Stimulated activated CD4-positive, alpha-beta T cell treated with anti-CD3 and anti-CD28 coated beads, Interleukin-2, amount 100 ng/mL, for 48 hours (primary cell): ENCODE results near the gene SUPT4H1.

Experiments
- DNase-seq, 2 donors: peaks; one replicate each; pipeline ENCODE4 v3.0.0-alpha.2; 2020

Gene SUPT4H1

GRCh38 chr17:58338841-58339754 is 12.9 kb downstream of the SUPT4H1 start:
- DNase-seq, result peak; percentile 73 to 76

- DNase-seq, result peak; percentile 43 to 54
Observed at GRCh38 chr17:58338454-58338840, 13.6 kb downstream of the SUPT4H1 start.

GRCh38 chr17:58337600-58338453 is 14.2 kb downstream of the SUPT4H1 start:
- peak; percentile 85 to 87 for DNase-seq

GRCh38 chr17:58337210-58337599 is 14.8 kb downstream of the SUPT4H1 start:
- peak in 1 of 2 donors; percentile 53 for DNase-seq

- no peak for DNase-seq
Observed at GRCh38 chr17:58336456-58337209, 15.4 kb downstream of the SUPT4H1 start.

- DNase-seq, result peak; percentile 52 to 62
Observed at GRCh38 chr17:58335779-58336455, 16.1 kb downstream of the SUPT4H1 start.

- peak; percentile 50 to 51 for DNase-seq
Observed at GRCh38 chr17:58335061-58335731, 16.8 kb downstream of the SUPT4H1 start.

GRCh38 chr17:58334661-58335060 is 17.3 kb downstream of the SUPT4H1 start:
- no peak for DNase-seq

GRCh38 chr17:58334256-58334655 is 17.7 kb downstream of the SUPT4H1 start:
- no peak for DNase-seq

GRCh38 chr17:58333736-58334207 is 18.2 kb downstream of the SUPT4H1 start:
- no peak for DNase-seq

- peak; percentile 61 to 66 for DNase-seq
Observed at GRCh38 chr17:58332778-58333735, 18.9 kb downstream of the SUPT4H1 start.

- peak; percentile 85 to 92 for DNase-seq
Observed at GRCh38 chr17:58331815-58332777, 19.9 kb downstream of the SUPT4H1 start.

GRCh38 chr17:58330997-58331814 is 20.8 kb downstream of the SUPT4H1 start:
- peak; percentile 65 to 66 for DNase-seq

- DNase-seq, result peak; percentile 49 to 51
Observed at GRCh38 chr17:58330538-58330996, 21.4 kb downstream of the SUPT4H1 start.

- peak in 1 of 2 donors; percentile 57 for DNase-seq
Observed at GRCh38 chr17:58329810-58330537, 22.0 kb downstream of the SUPT4H1 start.

- peak; percentile 85 to 88 for DNase-seq
Observed at GRCh38 chr17:58329035-58329809, 22.8 kb downstream of the SUPT4H1 start.
